OCI-M1 (cell line): Measurements from ENCODE around the gene SEC24C.

Source experiments
- DNase-seq: peaks from one replicate; lab custom pipeline; 2025; lab: John Stamatoyannopoulos, UW

Gene SEC24C

GRCh38 chr10:73813333-73813732, 69.2 kb downstream of the SEC24C start:
- no peak for DNase-seq

GRCh38 chr10:73814276-73814895, 70.2 kb downstream of the SEC24C start:
- DNase-seq: no peak

- DNase-seq: peak; percentile 37
Measured at GRCh38 chr10:73814896-73815718, 70.9 kb downstream of the SEC24C start.

GRCh38 chr10:73815719-73816030, 71.5 kb downstream of the SEC24C start:
- no peak for DNase-seq

GRCh38 chr10:73816917-73817729, 73.0 kb downstream of the SEC24C start:
- no peak for DNase-seq

GRCh38 chr10:73817826-73818225, 73.7 kb downstream of the SEC24C start:
- no peak for DNase-seq

GRCh38 chr10:73818402-73818801, 74.2 kb downstream of the SEC24C start:
- no peak for DNase-seq

GRCh38 chr10:73819081-73819480, 74.9 kb downstream of the SEC24C start:
- DNase-seq: no peak

- no peak for DNase-seq
Measured at GRCh38 chr10:73819513-73820093, 75.4 kb downstream of the SEC24C start.
